A673 (cell line): ENCODE data around the gene SMIM5.

Experiments
- EZH2 ChIP-seq: fragments of 200-600 bp; sonication (generic); IDR thresholded peaks from 2 replicates; pipeline ENCODE4 v1.6.1; 2017; ENCODE audit warnings: borderline replicate concordance, low read depth, mild to moderate bottlenecking, mixed read lengths, antibody characterized with exemption, low read length; ENCODE audit not compliant: poor library complexity, severe bottlenecking
- TF ChIP-seq, protein P1 (sequence below): fragments of 300-800, 200-600 bp; sonication (generic); conservative IDR thresholded peaks from 2 replicates; pipeline ENCODE4 v1.5.1; 2017; ENCODE audit warnings: low read depth, mild to moderate bottlenecking, antibody characterized with exemption, low read length, moderate library complexity, mixed read lengths

DNA sequence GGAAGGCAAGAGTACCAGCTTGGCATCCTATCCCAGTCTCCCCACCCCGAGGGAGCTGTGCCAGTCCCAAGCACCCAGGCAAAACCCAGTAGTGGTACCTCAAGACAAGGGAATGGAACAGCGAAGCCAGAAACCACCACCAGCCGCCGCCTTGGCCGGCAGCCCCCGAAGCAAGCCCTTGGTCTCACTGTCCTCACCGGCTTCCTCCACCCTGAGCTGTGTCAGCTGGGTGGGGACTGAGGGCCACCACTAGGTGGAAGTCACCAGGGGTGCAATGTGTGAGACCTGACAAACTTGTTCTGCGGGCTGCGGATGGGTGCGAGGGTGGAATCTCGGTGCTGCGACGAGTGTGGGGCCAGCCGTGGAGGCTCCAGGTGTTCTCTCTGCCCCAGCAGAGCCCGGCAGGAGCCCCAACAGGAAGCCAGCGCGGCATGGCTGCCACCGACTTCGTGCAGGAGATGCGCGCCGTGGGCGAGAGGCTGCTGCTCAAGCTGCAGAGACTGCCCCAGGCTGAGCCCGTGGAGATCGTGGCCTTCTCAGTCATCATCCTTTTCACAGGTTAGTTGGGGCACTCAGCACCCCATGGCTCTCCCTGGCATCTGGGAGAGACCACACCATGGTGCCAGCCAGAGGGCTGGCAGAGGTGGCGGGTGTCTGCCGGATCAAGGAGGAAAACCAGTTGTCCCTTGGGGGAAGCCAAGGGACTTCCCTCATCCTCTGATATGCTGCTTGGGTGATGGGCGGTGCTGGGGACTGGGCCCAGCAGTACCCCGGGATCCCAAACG lies 6.7 kb downstream of the SMIM5 start:
- TF ChIP-seq, protein P1, sequence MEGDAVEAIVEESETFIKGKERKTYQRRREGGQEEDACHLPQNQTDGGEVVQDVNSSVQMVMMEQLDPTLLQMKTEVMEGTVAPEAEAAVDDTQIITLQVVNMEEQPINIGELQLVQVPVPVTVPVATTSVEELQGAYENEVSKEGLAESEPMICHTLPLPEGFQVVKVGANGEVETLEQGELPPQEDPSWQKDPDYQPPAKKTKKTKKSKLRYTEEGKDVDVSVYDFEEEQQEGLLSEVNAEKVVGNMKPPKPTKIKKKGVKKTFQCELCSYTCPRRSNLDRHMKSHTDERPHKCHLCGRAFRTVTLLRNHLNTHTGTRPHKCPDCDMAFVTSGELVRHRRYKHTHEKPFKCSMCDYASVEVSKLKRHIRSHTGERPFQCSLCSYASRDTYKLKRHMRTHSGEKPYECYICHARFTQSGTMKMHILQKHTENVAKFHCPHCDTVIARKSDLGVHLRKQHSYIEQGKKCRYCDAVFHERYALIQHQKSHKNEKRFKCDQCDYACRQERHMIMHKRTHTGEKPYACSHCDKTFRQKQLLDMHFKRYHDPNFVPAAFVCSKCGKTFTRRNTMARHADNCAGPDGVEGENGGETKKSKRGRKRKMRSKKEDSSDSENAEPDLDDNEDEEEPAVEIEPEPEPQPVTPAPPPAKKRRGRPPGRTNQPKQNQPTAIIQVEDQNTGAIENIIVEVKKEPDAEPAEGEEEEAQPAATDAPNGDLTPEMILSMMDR = no peak
- no peak for TF ChIP-seq EZH2
